ENCODE data around the gene TIAM1.

GRCh38 chr21:31348188-31348587, 4.1 kb upstream of the TIAM1 start:
- TF ChIP-seq CTCF (IDR thresholded peaks at IDR 0.05 in 4 of 5, conservative IDR thresholded peaks at IDR 0.05 in 1 of 5) (no peak), POLR2A (IDR thresholded peaks at IDR 0.05) (no peak)

Measured in gastrocnemius medialis (tissue), 4 donors.